H1 (cell line): ENCODE results near the gene ADK. TPM values are rescaled to one million over a fixed set of nuclear protein-coding genes. Genes with fewer than 3 reads are reported as not detected.

Experiments used
- CTCF ChIA-PET: fragments of 300-600 bp; sonication (Branson Sonifier 250); formaldehyde crosslinking; loops from one replicate; lab custom pipeline; 2021; ENCODE audit not compliant: partially characterized antibody; lab: Charles Lee
- POLR2A ChIA-PET: fragments of 300-600 bp; sonication (Branson Sonifier 250); formaldehyde crosslinking; loops from one replicate; lab custom pipeline; 2021; ENCODE audit warnings: inconsistent platforms; ENCODE audit not compliant: partially characterized antibody; lab: Charles Lee
- DNase-seq, 2 experiments: peaks; one replicate each; pipeline versions ENCODE4 v3.0.0 to v3.0.0-alpha.2; 2010 to 2022; ENCODE audit warnings: low spot score in 2 of 2, low read depth in 1 of 2, mixed read lengths in 1 of 2
- FAIRE-seq: peaks from 2 replicates; lab custom pipeline; 2011; peaks lifted over from hg19 to GRCh38; lab: Jason Lieb, UNC
- H2AFZ ChIP-seq: 2 replicates; pipeline ENCODE4 v1.8.1; 2012; ENCODE audit warnings: low read length, inconsistent platforms
- H2AK5ac ChIP-seq: 2 replicates; pipeline ENCODE4 v1.6.1; 2013; ENCODE audit warnings: low read depth, low read length
- H2BK120ac ChIP-seq: replicated peaks from 2 replicates; pipeline ENCODE3; 2013; ENCODE audit warnings: low read depth, low read length, inconsistent platforms
- H2BK12ac ChIP-seq: 2 replicates; pipeline ENCODE4 v1.6.1; 2013; ENCODE audit warnings: low read depth, low read length
- H2BK15ac ChIP-seq: 2 replicates; pipeline ENCODE4 v1.6.1; 2013; ENCODE audit warnings: low read length
- H2BK20ac ChIP-seq: 2 replicates; pipeline ENCODE4 v1.6.1; 2013; ENCODE audit warnings: low read length
- H2BK5ac ChIP-seq: 2 replicates; pipeline ENCODE4 v1.6.1; 2013; ENCODE audit warnings: low read depth, low read length
- H3K14ac ChIP-seq: 2 replicates; pipeline ENCODE4 v1.6.1; 2013; ENCODE audit warnings: inconsistent platforms; ENCODE audit not compliant: insufficient read length
- H3K18ac ChIP-seq: 2 replicates; pipeline ENCODE4 v1.6.1; 2013; ENCODE audit warnings: low read length; ENCODE audit errors: extremely low read depth
- H3K23ac ChIP-seq: 2 replicates; pipeline ENCODE4 v1.6.1; 2013; ENCODE audit warnings: inconsistent platforms; ENCODE audit not compliant: insufficient read length
- H3K23me2 ChIP-seq: 2 replicates; pipeline ENCODE4 v1.6.1; 2013; ENCODE audit warnings: low read depth, low read length
- H3K27ac ChIP-seq: 2 replicates; pipeline ENCODE4 v1.6.1; 2011; ENCODE audit warnings: low read depth, low read length, inconsistent platforms
- H3K27me3 ChIP-seq, 4 experiments: replicated peaks in 1 of 4; 1 replicate in 1 of 4; 2 replicates in 3 of 4; pipeline versions ENCODE4 v1.6.1 to v1.8.1; 2011 to 2013; ENCODE audit warnings: low read length in 3 of 4, mild to moderate bottlenecking in 3 of 4, inconsistent platforms in 2 of 4, mixed read lengths in 2 of 4, moderate library complexity in 1 of 4; ENCODE audit not compliant: control insufficient read depth in 3 of 4, insufficient read depth in 3 of 4; ENCODE audit errors: extremely low read depth in 1 of 4
- H3K36me3 ChIP-seq, 4 experiments: 2 replicates each; pipeline versions ENCODE4 v1.6.1 to v1.8.1; 2011 to 2013; ENCODE audit warnings: mild to moderate bottlenecking in 4 of 4, low read length in 3 of 4, moderate library complexity in 2 of 4, control low read depth in 1 of 4, inconsistent platforms in 1 of 4; ENCODE audit not compliant: insufficient read depth in 4 of 4, control insufficient read depth in 2 of 4
- H3K4ac ChIP-seq: replicated peaks from 2 replicates; pipeline ENCODE3; 2013; ENCODE audit warnings: low read length, low read depth, mixed read lengths, inconsistent platforms; ENCODE audit not compliant: insufficient read length
- H3K4me1 ChIP-seq, 4 experiments: replicated peaks in 1 of 4; 1 replicate in 1 of 4; 2 replicates in 3 of 4; pipeline versions ENCODE4 v1.6.1 to v1.8.1; 2011 to 2013; ENCODE audit warnings: low read length in 3 of 4, inconsistent platforms in 2 of 4, mixed read lengths in 1 of 4; ENCODE audit not compliant: insufficient read depth in 4 of 4, control insufficient read depth in 3 of 4
- H3K4me2 ChIP-seq, 2 experiments: 2 replicates each; pipeline versions ENCODE4 v1.6.1 to v1.8.1; 2011 to 2013; ENCODE audit warnings: low read depth in 2 of 2, low read length in 2 of 2, control low read depth in 1 of 2, inconsistent platforms in 1 of 2, mild to moderate bottlenecking in 1 of 2; ENCODE audit not compliant: insufficient read depth in 1 of 2
- H3K4me3 ChIP-seq, 4 experiments: fragments of 200-600, 300-600 bp in 1 of 4; sonication (generic), shearing (Covaris generic), sonication (Bioruptor Twin) in 1 of 4; 2 replicates each; pipeline versions ENCODE4 v1.5.1 to v1.8.1; 2011 to 2016; ENCODE audit warnings: low read length in 4 of 4, low read depth in 3 of 4, control low read depth in 2 of 4, inconsistent platforms in 2 of 4, mild to moderate bottlenecking in 2 of 4, mixed read lengths in 1 of 4, moderate library complexity in 1 of 4; ENCODE audit not compliant: insufficient read depth in 2 of 4; ENCODE audit errors: extremely low read depth in 1 of 4
- H3K56ac ChIP-seq: replicated peaks from 2 replicates; pipeline ENCODE3; 2013; ENCODE audit warnings: low read depth, mild to moderate bottlenecking, mixed read lengths, low read length, inconsistent platforms; ENCODE audit not compliant: insufficient read length
- H3K79me1 ChIP-seq: 2 replicates; pipeline ENCODE4 v1.6.1; 2013; ENCODE audit warnings: low read depth, low read length, control low read depth
- H3K79me2 ChIP-seq, 2 experiments: 2 replicates each; pipeline versions ENCODE4 v1.6.1 to v1.8.1; 2012 to 2013; ENCODE audit warnings: low read length in 2 of 2, mild to moderate bottlenecking in 2 of 2, inconsistent platforms in 1 of 2; ENCODE audit not compliant: insufficient read depth in 2 of 2, control insufficient read depth in 1 of 2
- H3K9ac ChIP-seq, 4 experiments: replicated peaks in 1 of 4; 1 replicate in 1 of 4; 2 replicates in 3 of 4; pipeline versions ENCODE4 v1.6.1 to v1.8.1; 2011 to 2013; ENCODE audit warnings: low read depth in 3 of 4, low read length in 3 of 4, control low read depth in 2 of 4, mild to moderate bottlenecking in 2 of 4, moderate library complexity in 2 of 4, inconsistent platforms in 1 of 4; ENCODE audit errors: extremely low read depth in 1 of 4
- H3K9me3 ChIP-seq, 2 experiments: 2 replicates each; pipeline versions ENCODE4 v1.6.1 to v1.8.1; 2012 to 2013; ENCODE audit warnings: mild to moderate bottlenecking in 2 of 2, moderate library complexity in 2 of 2, control low read depth in 1 of 2, inconsistent platforms in 1 of 2, low read depth in 1 of 2, low read length in 1 of 2, mixed read lengths in 1 of 2; ENCODE audit not compliant: insufficient read depth in 2 of 2
- H4K20me1 ChIP-seq, 2 experiments: replicated peaks in 1 of 2; 2 replicates each; pipeline versions ENCODE3 to v1.8.1; 2011 to 2013; ENCODE audit warnings: inconsistent platforms in 2 of 2, low read length in 2 of 2, mild to moderate bottlenecking in 1 of 2; ENCODE audit not compliant: insufficient read depth in 2 of 2, control insufficient read depth in 1 of 2
- H4K5ac ChIP-seq: 2 replicates; pipeline ENCODE4 v1.6.1; 2013; ENCODE audit warnings: low read length, low read depth, mixed read lengths, inconsistent platforms; ENCODE audit not compliant: insufficient read length
- H4K8ac ChIP-seq: 2 replicates; pipeline ENCODE4 v1.8.0; 2013; ENCODE audit warnings: mild to moderate bottlenecking, moderate library complexity, low read length, inconsistent platforms; ENCODE audit not compliant: insufficient read depth; ENCODE audit errors: extremely low read depth
- H4K91ac ChIP-seq: replicated peaks from 2 replicates; pipeline ENCODE3; 2013; ENCODE audit warnings: low read length, mixed read lengths, inconsistent platforms; ENCODE audit not compliant: insufficient read length
- CTCF ChIP-seq, 3 experiments: IDR thresholded peaks; 1 replicate in 2 of 3; 2 replicates in 1 of 3; pipeline versions ENCODE4 v1.5.1 to v1.6.1; 2011; ENCODE audit warnings: low read length in 3 of 3, mild to moderate bottlenecking in 3 of 3, inconsistent platforms in 2 of 3, low read depth in 1 of 3, moderate library complexity in 1 of 3; ENCODE audit not compliant: insufficient read depth in 1 of 3; ENCODE audit errors: control extremely low read depth in 1 of 3
- EZH2 ChIP-seq: fragments of 200-600 bp; sonication (generic); IDR thresholded peaks from 2 replicates; pipeline ENCODE4 v1.7.1; 2012; ENCODE audit warnings: low read depth, mild to moderate bottlenecking, moderate library complexity, low read length, inconsistent platforms; ENCODE audit not compliant: severe bottlenecking
- GABPA ChIP-seq: IDR thresholded peaks from 2 replicates; pipeline ENCODE4 v1.6.1; 2011; ENCODE audit warnings: mild to moderate bottlenecking, low read length, moderate library complexity, borderline replicate concordance; ENCODE audit not compliant: insufficient read depth
- HDAC2 ChIP-seq, 2 experiments: fragments of 300-600 bp in 1 of 2; sonication (generic) in 1 of 2; IDR thresholded peaks; 2 replicates each; pipeline ENCODE4 v1.6.1; 2011 to 2012; ENCODE audit warnings: low read depth in 2 of 2, low read length in 2 of 2, mild to moderate bottlenecking in 2 of 2, moderate library complexity in 2 of 2, borderline replicate concordance in 1 of 2, inconsistent platforms in 1 of 2
- NRF1 ChIP-seq: IDR thresholded peaks from 2 replicates; pipeline ENCODE4 v1.6.1; 2011; ENCODE audit warnings: mild to moderate bottlenecking, low read depth, low read length, improper control_type of control experiment
- PHF8 ChIP-seq: fragments of 200-600 bp; sonication (generic); conservative IDR thresholded peaks from 2 replicates; pipeline ENCODE4 v1.7.1; 2012; ENCODE audit warnings: low read depth, mild to moderate bottlenecking, inconsistent platforms, low read length, moderate library complexity
- RBBP5 ChIP-seq: IDR thresholded peaks from 2 replicates; pipeline ENCODE4 v1.7.1; 2012; ENCODE audit warnings: low read depth, mild to moderate bottlenecking, inconsistent platforms, low read length, moderate library complexity, borderline replicate concordance
- TAF7 ChIP-seq: optimal IDR thresholded peaks from 2 replicates; pipeline ENCODE3; 2011; ENCODE audit warnings: low read depth, mild to moderate bottlenecking, inconsistent platforms, low read length, moderate library complexity, borderline replicate concordance
- TBP ChIP-seq: IDR thresholded peaks from 2 replicates; pipeline ENCODE4 v1.6.1; 2011; ENCODE audit warnings: low read depth, low read length, improper control_type of control experiment
- YY1 ChIP-seq: IDR thresholded peaks from 2 replicates; pipeline ENCODE4 v1.6.1; 2011; ENCODE audit warnings: low read depth, mild to moderate bottlenecking, low read length
- ZNF274 ChIP-seq: IDR thresholded peaks from 2 replicates; pipeline ENCODE4 v1.7.0; 2012; ENCODE audit warnings: low read length, borderline replicate concordance; ENCODE audit errors: extremely low read depth
- WGBS, 2 experiments: shearing (Covaris generic) in 1 of 2; methylation state at CpG; one replicate each; pipeline versions ENCODE4 v1.1.6 to v1.1.7; 2013 to 2015; ENCODE audit warnings: low lambda C conversion rate in 2 of 2, mixed read lengths in 2 of 2, inconsistent platforms in 1 of 2, low coverage in 1 of 2, missing lambda C conversion rate in 1 of 2; ENCODE audit not compliant: insufficient replicate concordance in 2 of 2, insufficient coverage in 1 of 2, insufficient read length in 1 of 2; ENCODE audit errors: extremely low coverage in 1 of 2, missing lambda C conversion rate in 1 of 2; 5-methylcytosine and 5-hydroxymethylcytosine counted together
- polyA plus RNA-seq, 7 experiments: library from polyadenylated mRNA; depleted of rRNA in 3 of 7; stranded (reverse) in 5 of 7; unstranded in 2 of 7; fragments of >200 nt in 5 of 7; fragments of 200-250 nt in 2 of 7; gene quantifications; 1 replicate in 5 of 7; 2 replicates in 1 of 7; 4 replicates in 1 of 7; pipeline versions ENCODE4 v1.2.1 to v1.2.3, GENCODE V29; 2011 to 2013; ENCODE audit warnings: missing spikeins in 2 of 7, mixed read lengths in 2 of 7
- total RNA-seq: library from RNA; stranded (reverse); fragmentation: NEBNext Ultra II Directional; extraction: Animal tissue kit (Norgen Biotek cat#: 25700); gene quantifications from 2 replicates; pipeline ENCODE4 v1.2.1, GENCODE V29; 2021

The ADK gene
- total and polyA plus RNA-seq, 2 of the 8 experiments (the other 6 are each of a cell fraction or from before 2014, with no cell fraction given) = 12.3 to 42.4 TPM

DNA sequence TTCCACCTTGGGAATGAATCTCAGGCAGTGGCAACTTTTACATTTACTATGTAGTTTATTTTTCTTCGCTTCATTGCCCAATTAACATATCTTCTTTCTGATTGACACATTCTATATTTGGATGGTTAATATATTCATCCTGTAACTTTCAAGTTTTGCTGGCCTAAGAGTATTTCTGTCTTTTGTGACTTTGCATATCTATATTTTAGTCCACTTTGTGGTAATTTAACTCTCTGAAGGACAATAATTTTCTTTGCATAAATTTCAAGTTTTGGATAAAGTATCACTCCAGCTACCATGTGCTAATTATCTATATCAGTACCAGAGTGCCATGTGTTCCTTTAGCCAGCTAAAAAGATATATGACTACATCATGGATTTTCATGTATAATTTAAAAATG is 523.9 kb downstream of the ADK start:
- WGBS, 2 experiments = 87% methylated on average over 1 of the region's 1 CpG; no CpG with 5 or more reads in 1 of the 2 experiments
- H3K9me3 ChIP-seq = no peaks in the 10 kb centered on the region
- DNase-seq (no peak), FAIRE-seq (no peak)
- H4K5ac ChIP-seq = no peak overlapping the region
- H3K4me2 ChIP-seq = no peak overlapping the region
- no peak overlapping the region for H2BK15ac ChIP-seq
- H3K4ac ChIP-seq = no peak overlapping the region
- H4K8ac ChIP-seq = no peak overlapping the region
- no peak overlapping the region for H3K9ac ChIP-seq
- H2AK5ac ChIP-seq = no peak overlapping the region
- H3K23me2 ChIP-seq = no peaks in the 10 kb centered on the region
- no peak overlapping the region for H2AFZ ChIP-seq
- POLR2A ChIA-PET = interaction anchor here (0.7 kb wide), 1 partner anchor 133 kb away, joined by 3 read pairs; no protein-coding TSS in a partner anchor
- H3K79me2 ChIP-seq = no peaks in the 10 kb centered on the region
- H4K20me1 ChIP-seq = no peaks in the 10 kb centered on the region
- H3K27me3 ChIP-seq = no peaks in the 10 kb centered on the region
- no peak overlapping the region for H2BK120ac ChIP-seq
- H3K14ac ChIP-seq = no peak overlapping the region
- H3K18ac ChIP-seq = no peak overlapping the region
- no peak overlapping the region for H2BK12ac ChIP-seq
- no peak overlapping the region for H3K23ac ChIP-seq
- CTCF ChIA-PET = no interaction called here
- H4K91ac ChIP-seq = no peak overlapping the region
- H3K56ac ChIP-seq = no peak overlapping the region
- no peaks in the 10 kb centered on the region for H3K79me1 ChIP-seq
- H3K36me3 ChIP-seq = no peaks in the 10 kb centered on the region; a peak in 2 of 8 replicates
- no peak overlapping the region for H3K4me3 ChIP-seq
- H2BK20ac ChIP-seq = no peak overlapping the region
- no peaks in the 10 kb centered on the region for H3K4me1 ChIP-seq
- H2BK5ac ChIP-seq = no peak overlapping the region
- no peak overlapping the region for H3K27ac ChIP-seq
- TF ChIP-seq ZNF274 (no peak), TBP (no peak), NRF1 (no peak), YY1 (no peak), PHF8 (no peak), GABPA (no peak), EZH2 (no peak), RBBP5 (no peak), HDAC2 (IDR thresholded peaks at IDR 0.05; ENCODE audit: borderline replicate concordance in 1 of 2, low read depth in 2 of 2, low read length in 2 of 2) (no peak), TAF7 (no peak), CTCF (IDR thresholded peaks at IDR 0.05; ENCODE audit: control extremely low read depth in 1 of 3, insufficient read depth in 1 of 3, low read depth in 1 of 3, low read length in 3 of 3) (no peak)
